K562 (cell line): Measurements from ENCODE around the gene OR5A2. TPM values are rescaled to one million over a fixed set of nuclear protein-coding genes. Genes with fewer than 3 reads are reported as not detected.

ENCODE experiments used
- ARID1B ChIP-seq: fragments of 450-650 bp; IDR thresholded peaks from 2 replicates; pipeline ENCODE4 v1.6.1; 2016; ENCODE audit warnings: antibody characterized with exemption, mild to moderate bottlenecking, inconsistent platforms
- BMI1 ChIP-seq: fragments of 150-350 bp; IDR thresholded peaks from 2 replicates; pipeline ENCODE4 v1.6.1; 2014; ENCODE audit warnings: low read length
- BRF1 ChIP-seq: IDR thresholded peaks from 3 replicates; pipeline ENCODE4 v1.6.1; 2011; ENCODE audit warnings: borderline replicate concordance, mild to moderate bottlenecking; ENCODE audit not compliant: insufficient read length; ENCODE audit errors: extremely low read depth
- ESRRA ChIP-seq: fragments of 450-650 bp; IDR thresholded peaks from 2 replicates; pipeline ENCODE4 v1.6.1; 2014; ENCODE audit warnings: low read depth, mild to moderate bottlenecking, moderate library complexity, borderline replicate concordance
- IRF1 ChIP-seq: sonication (generic); formaldehyde crosslinking; IDR thresholded peaks from 2 replicates; pipeline ENCODE4 v1.8.0; 2022; ENCODE audit warnings: missing genetic modification reagents, mild to moderate bottlenecking, borderline replicate concordance
- SAFB2 ChIP-seq: fragments of 200-400 bp; formaldehyde crosslinking; IDR thresholded peaks from 2 replicates; pipeline ENCODE4 v1.6.1; 2018; ENCODE audit warnings: borderline replicate concordance, low read length, low read depth, moderate library complexity; ENCODE audit not compliant: severe bottlenecking
- SRF ChIP-seq, 2 experiments: fragments of 250-450, 450-650 bp in 1 of 2; sonication (Bioruptor Pico) in 1 of 2; sonication (generic) in 1 of 2; formaldehyde crosslinking; IDR thresholded peaks; 2 replicates each; pipeline versions ENCODE4 v1.5.0 to v1.5.1; 2020 to 2022; ENCODE audit warnings: mild to moderate bottlenecking in 1 of 2, missing genetic modification reagents in 1 of 2
- TAF15 ChIP-seq: fragments of 200-400 bp; formaldehyde crosslinking; IDR thresholded peaks from 2 replicates; pipeline ENCODE4 v1.6.1; 2017; ENCODE audit warnings: mild to moderate bottlenecking, low read depth, low read length, moderate library complexity
- THRB ChIP-seq: fragments of 450-650 bp; formaldehyde crosslinking; conservative IDR thresholded peaks from 2 replicates; pipeline ENCODE4 v1.4.0; 2022; ENCODE audit warnings: mild to moderate bottlenecking, missing genetic modification characterization
- ZBTB2 ChIP-seq: fragments of 450-650 bp; IDR thresholded peaks from 2 replicates; pipeline ENCODE4 v1.6.1; 2016; ENCODE audit warnings: antibody characterized with exemption
- ZKSCAN3 ChIP-seq: fragments of 250-450 bp; sonication (Bioruptor Pico); IDR thresholded peaks from 2 replicates; pipeline ENCODE4 v1.4.0; 2020
- ZNF263 ChIP-seq: sonication (generic); formaldehyde crosslinking; IDR thresholded peaks from 2 replicates; pipeline ENCODE4 v1.8.0; 2022; ENCODE audit warnings: mild to moderate bottlenecking, missing genetic modification reagents, borderline replicate concordance
- ZNF740 ChIP-seq, 3 experiments: fragments of 200-800 bp in 1 of 3; sonication (Bioruptor generic) in 1 of 3; sonication (generic) in 1 of 3; formaldehyde crosslinking in 1 of 3; IDR thresholded peaks; 2 replicates each; pipeline versions ENCODE4 v1.6.1 to v1.8.0; 2016 to 2022; ENCODE audit warnings: mild to moderate bottlenecking in 2 of 3, missing compliant biosample characterization in 2 of 3, missing genetic modification characterization in 2 of 3, missing genetic modification reagents in 1 of 3
- polyA plus RNA-seq, 8 experiments: library from polyadenylated mRNA; depleted of rRNA in 4 of 8; stranded (reverse) in 5 of 8; unstranded in 3 of 8; fragments of >200 nt; fragmentation: Nextera tagmentation in 2 of 8; fragmentation: Illumina TruSeq in 1 of 8; extraction: Ambion mirVana in 2 of 8; extraction: Trizol in 1 of 8; gene quantifications; 2 replicates each; pipeline versions ENCODE4 v1.2.1 to v1.2.3, GENCODE V29; 2011 to 2014; ENCODE audit warnings: inconsistent platforms in 1 of 8, missing spikeins in 1 of 8
- total RNA-seq, 7 experiments: library from RNA; depleted of rRNA in 6 of 7; stranded (reverse); fragments of >200 nt in 6 of 7; fragmentation: Illumina TruSeq in 2 of 7; extraction: Trizol in 2 of 7; gene quantifications; 2 replicates each; pipeline versions ENCODE4 v1.2.1 to v1.2.3, GENCODE V29; 2011 to 2021; ENCODE audit warnings: low replicate concordance in 1 of 7

Gene OR5A2
- total and polyA plus RNA-seq, 9 of the 15 experiments (the other 6 are each of a cell fraction or from before 2014, with no cell fraction given): not detected

GRCh38 chr11:59475176-59475575, 49.0 kb upstream of the OR5A2 start (continued):
- TF ChIP-seq THRB (CRISPR knock-in tag) (no peak), BMI1 (no peak), SAFB2 (no peak), ESRRA (no peak), ZKSCAN3 (CRISPR knock-in tag) (no peak), ZNF740 (CRISPR knock-in tag; IDR thresholded peaks at IDR 0.05) (no peak), ZNF740 (tag; IDR thresholded peaks at IDR 0.05) (no peak), ZBTB2 (no peak), BRF1 (no peak), IRF1 (CRISPR knock-in tag) (no peak), ZNF263 (CRISPR knock-in tag) (no peak), ARID1B (no peak), SRF (CRISPR knock-in tag; IDR thresholded peaks at IDR 0.05) (no peak), TAF15 (no peak)
- TF ChIP-seq, all 486 proteins: peak for 0
